Activated effector memory CD4-positive, alpha-beta T cell treated with anti-CD3 and anti-CD28 coated beads, Interleukin-2, amount 50 U/mL, for 16 hours (primary cell): Measurements from ENCODE around the gene PEX16.

Experiments used
- DNase-seq: peaks from one replicate; pipeline ENCODE4 v3.0.0-alpha.2; 2020

PEX16 gene

GRCh38 chr11:45930951-45931570, 13.4 kb upstream of the PEX16 start:
- DNase-seq: no peak

DNA sequence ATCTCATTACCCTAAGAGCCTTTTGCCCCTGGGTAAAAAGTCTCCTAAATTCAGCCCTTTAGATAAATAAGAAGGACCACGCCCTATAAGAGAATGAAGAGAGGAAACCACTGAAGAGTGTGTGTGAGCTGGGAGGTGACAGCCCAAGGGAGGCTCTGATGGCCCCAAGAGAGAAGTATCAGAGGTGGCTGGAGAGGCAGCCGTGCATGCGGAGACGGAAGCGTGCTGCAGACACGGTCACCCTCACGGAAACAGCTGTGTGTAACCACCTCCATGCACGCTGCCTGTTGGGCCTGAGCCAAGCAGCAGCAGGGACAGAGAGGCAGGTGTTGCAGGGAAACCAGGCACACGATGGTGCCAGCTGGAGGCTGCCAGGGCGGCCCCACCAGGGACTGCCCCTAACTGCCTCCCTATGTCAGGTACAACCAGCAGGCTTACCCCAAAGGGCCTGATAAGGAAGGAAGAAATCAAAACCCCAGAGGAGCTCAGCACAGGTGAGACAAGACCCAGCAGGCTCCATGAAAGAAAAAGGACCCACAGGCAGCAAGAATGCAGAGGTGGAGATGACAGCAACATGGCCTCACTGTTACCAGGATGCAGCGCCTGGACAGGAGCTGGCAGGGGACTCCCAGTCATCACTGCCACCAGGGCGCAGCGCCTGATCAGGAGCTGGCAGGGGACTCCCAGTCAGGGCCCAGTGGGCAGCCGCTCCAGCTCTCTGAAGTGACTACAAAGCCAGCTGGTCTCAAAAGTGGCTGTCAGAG, 12.5 kb upstream of the PEX16 start:
- DNase-seq: peak; percentile 77

DNA sequence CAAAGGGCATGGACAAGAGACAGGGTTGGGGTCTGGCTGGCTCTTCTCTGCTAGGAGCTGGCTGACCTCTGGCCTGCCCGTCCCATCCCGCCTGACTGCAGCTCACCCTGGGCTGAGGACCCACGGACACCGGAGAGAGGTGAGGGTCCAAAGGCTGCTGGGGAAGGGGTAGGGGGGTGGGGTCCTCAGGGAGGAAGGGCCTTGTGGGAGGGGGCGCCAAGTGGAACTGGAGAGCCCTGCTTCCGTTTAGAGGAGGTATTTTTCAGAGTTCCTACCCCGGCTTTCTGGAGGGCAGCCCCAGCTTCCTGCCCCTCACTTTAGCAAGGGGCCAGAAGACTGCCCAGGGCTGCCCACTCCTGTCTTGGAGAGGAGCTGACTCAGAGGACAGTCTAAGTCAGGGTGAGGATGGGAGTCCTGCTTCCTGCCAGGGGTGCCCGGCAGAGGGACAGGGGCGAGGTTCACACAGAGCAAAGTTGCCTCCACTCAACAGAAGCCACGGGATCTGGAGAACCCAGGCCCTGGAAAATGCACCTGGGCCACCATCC, 11.9 kb upstream of the PEX16 start:
- DNase-seq: peak; percentile 64

GRCh38 chr11:45928535-45929215, 11.0 kb upstream of the PEX16 start:
- DNase-seq: no peak

DNA sequence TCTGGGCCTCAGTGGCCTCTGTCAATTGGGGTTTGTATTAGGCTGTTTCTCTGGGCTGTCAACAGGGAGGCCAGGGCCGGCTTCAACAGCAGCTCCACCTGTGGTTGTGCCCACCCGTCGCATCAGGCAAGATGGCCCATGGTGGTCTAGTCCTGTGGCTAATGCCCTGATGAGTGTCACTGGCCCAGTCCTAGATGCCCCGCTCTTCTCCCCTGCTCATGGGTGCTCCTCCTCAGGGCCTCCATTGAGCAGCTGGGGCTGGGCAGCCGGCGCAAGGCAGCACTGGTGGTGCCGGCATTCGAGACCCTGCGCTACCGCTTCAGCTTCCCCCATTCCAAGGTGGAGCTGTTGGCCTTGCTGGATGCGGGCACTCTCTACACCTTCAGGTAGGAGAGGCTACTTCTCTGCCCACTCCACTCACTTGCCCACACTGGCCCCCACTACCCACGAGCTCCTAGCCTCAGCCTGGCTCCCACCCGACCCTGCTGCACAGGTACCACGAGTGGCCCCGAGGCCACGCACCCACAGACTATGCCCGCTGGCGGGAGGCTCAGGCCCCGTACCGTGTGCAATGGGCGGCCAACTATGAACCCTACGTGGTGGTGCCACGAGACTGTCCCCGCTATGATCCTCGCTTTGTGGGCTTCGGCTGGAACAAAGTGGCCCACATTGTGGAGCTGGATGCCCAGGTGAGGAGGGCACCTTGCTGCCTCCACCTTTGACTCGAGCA, 10.2 kb upstream of the PEX16 start:
- peak; percentile 61 for DNase-seq

DNA sequence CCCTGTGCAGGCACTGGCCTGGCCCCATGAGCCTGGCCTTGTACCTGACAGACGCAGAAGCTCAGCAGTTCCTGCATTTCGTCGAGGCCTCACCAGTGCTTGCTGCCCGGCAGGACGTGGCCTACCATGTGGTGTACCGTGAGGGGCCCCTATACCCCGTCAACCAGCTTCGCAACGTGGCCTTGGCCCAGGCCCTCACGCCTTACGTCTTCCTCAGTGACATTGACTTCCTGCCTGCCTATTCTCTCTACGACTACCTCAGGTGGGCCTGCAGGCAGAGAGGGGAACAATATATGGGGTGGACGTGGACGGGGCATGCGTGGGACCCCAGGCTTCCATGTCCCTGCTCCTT, 9.6 kb upstream of the PEX16 start:
- DNase-seq: no peak

DNA sequence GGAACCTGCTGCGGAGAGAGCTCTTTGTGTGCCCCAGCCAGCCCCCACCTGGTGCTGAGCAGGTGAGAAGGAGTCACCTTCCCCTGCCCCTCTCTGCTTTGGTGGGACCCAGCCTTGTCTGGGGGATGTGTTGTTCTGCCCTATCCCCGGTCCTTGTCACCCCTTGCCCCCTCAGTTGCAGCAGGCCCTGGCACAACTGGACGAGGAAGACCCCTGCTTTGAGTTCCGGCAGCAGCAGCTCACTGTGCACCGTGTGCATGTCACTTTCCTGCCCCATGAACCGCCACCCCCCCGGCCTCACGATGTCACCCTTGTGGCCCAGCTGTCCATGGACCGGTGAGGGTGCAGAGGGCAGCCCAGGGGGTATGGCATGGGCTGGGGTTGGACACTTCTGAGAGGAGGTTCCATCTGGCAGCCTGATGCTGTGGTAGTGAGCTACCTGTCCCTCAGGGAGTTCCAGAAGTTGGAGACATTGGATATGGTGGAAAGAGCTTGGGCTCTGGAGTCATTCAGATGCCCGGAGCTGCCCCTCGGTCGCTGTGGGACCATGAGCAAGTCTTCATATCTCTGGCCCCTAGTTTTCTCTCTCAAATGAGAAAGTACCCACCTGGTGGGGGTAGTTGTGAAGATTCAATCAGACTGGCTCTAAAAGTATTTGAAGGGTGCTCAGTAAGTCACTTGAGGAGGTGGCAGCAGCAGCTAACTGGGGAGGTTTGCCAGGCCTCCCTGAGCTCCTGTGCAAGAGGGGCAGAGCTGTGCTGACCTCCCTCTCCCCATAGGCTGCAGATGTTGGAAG, 9.1 kb upstream of the PEX16 start:
- DNase-seq: no peak

DNA sequence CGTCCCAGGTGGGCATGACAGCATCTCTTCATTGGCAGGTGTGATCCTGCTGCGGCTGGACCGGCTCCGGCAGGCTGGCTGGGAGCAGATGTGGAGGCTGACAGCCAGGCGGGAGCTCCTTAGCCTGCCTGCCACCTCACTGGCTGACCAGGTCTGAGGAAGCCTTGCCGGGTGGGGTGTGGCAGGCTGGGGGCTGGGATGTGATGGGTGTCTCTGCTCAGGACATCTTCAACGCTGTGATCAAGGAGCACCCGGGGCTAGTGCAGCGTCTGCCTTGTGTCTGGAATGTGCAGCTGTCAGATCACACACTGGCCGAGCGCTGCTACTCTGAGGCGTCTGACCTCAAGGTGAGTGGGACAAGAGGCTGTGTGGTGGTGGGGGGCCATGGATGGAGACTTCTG, 8.3 kb upstream of the PEX16 start:
- peak; percentile 61 for DNase-seq

GRCh38 chr11:45925550-45925949, 7.9 kb upstream of the PEX16 start:
- no peak for DNase-seq

DNA sequence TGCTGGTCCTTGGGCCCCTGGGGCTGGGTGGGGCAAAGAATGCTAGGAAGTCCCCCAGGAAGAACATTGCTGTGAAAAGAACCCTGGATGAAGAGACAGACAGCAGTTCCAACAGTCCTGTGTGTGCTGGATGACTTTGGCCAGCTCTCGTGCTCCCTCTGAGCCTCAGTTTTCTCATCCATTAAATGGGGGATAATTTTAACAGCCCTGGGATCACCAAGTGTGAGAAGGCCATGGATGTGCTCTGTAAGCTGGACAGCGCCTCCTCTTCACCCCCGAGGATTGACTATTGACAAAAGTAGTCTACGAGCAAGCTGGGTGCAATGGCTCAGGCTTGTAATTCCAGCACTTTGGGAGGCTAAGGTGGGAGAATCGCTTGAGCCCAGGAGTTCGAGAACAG, 7.2 kb upstream of the PEX16 start:
- DNase-seq: peak; percentile 39

GRCh38 chr11:45924036-45924915, 6.6 kb upstream of the PEX16 start:
- DNase-seq: peak; percentile 62

DNA sequence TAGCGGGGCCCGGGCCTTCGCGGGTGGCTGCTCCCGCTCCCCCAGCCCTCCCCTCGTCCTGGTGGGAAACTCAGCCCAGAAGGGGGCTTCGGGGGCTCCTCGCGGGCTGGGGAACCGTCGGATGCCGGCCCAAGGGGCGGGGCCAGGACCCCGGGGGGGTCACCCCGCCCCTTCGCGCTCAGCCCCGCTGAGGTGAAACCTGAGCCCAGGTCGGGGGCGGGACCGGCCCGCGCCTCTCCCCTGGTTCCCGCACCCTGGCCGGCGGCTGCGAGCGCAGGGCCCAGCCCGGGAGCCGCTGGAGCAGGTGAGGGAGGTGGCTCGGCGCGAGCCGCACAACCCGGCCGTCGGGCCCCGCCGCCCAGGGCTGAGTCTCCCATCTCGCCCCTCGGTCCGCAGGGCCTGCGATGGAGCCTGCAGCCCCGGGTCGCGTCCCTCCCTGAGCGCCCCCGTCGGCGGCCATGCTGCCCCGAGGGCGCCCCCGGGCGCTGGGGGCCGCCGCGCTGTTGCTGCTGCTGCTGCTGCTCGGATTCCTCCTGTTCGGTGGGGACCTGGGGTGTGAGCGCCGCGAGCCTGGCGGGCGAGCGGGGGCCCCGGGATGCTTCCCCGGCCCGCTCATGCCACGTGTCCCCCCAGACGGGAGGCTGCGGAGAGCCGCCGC, 4.9 kb upstream of the PEX16 start, which contains the start of gene LARGE2:
LARGE2 (plus strand) TSS at position 232 of the 658 bp plus-strand sequence; CDS start at position 459, 227 bp downstream.
- DNase-seq: peak; percentile 74

DNA sequence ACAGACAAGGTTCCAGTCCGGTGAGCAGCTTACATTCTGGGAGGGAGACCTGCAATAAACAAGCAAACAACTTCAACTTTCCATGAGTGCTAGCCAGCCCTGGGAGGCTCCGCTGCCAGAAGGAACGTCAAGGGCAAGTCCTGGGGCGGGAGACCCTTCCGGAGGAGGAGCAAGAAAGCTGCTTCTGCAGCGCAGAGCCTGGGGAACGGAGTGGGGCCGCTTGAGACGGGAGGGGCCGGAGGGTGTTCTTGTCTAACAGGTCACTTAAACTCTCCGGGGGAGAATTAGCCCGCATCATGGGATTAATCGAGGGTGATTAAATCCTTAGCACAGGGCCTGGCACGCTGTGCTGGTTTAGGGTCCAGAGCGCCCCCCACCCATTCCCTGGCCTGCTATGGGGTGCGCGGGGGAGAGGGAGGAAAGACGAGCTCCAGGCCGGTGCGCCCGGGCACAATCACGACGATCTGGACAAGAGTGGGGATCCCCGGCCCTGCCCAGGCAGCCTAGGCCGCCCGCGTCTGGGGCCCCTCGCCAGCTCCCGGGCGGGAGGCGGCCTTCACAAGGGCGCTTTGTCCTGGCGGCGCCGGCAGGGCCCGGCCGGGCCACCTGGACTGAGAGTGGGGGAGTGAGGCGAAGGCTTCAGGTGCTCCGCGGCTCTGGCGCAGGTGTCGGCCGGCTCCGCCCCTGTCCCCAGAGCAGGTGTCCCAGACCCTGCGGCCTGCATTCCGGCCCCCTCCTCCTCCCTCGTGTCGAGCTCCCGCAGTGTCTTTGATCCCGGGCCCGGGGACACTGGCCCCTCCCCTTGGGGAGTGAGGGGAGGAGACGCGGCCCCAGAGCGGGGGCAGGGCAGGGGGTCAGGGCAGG, 4.1 kb upstream of the PEX16 start:
- DNase-seq: peak; percentile 61

DNA sequence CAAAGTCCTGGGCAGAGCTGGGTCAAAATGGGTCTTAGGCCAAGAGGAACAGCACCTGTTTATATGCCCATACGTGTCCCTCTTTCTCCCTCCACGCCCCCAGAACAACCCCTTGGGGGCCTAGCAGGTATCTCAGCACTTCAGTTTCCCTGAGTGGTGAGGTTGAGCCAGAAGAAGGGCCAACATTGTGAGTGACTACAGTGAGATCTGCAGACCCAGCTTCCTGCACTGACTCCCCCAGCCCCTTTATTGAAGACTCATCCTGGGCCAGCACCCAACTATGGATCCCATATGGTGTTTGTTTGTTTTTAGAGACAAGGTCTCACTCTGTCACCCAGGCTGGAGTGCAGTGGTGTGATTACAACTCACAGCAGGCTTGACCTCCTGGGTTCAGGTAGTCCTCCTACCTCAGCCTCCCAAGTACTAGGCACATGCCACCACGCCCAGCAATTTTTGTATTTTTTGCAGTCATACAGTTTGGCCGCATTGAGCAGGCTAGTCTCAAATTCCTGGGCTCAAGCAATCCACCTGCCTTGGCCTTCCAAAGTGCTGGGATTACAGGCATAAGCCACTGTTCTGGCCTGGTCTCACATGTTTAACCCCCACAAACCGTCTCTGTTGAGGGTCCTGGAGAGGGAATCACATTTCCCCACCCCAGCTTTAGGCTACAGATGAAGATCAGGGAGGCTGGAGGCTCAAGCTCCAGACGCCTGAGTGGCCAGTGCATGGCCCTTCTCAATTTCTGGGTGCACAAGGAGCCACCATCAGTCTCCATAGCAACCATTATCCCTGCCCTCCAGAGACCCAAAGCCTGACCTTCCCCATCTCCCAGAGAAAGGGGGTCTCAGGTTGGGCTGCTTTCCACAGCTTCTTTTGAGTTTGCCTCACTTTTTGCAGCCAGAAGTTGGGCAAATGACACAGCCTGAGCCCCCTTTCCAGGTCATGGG, 3.1 kb upstream of the PEX16 start:
- DNase-seq: peak; percentile 37

GRCh38 chr11:45919806-45920530, 2.3 kb upstream of the PEX16 start:
- DNase-seq: no peak

DNA sequence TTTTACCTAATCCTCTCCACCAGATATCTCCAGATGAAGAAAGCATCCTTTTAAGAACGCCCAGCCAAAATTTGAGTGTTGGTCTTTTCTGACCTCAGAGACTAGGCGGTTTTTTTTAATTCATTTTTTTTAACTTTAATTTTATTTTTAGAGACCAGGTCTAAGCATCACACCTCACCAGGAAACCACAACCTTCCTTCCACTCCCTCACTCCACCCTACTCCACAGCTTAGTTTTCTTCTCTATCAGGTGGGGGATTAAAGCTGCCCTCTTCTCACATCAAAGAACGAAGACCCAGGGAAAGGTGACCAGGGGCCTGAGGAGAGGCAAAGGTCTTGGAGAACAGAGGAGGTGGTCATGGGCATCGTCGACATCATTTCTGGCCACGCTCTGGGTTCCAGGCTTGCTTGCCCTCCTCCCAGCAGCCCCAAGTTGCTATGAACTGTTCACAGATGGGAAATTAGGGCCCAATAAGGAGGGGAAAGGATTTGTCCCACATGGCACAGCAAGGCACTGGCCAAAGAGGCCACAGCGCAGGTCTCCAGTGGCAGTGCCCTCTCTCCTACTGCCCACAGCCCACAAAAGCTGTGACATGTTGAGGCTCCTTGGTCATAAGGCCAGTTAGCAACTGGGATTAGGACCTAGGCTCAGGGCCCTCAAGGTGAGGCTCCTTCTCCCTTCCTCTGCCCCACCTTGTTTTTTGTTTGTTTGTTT, 1.4 kb upstream of the PEX16 start:
- no peak for DNase-seq
